ENCODE data around the gene VSIG8.

Gene VSIG8

GRCh38 chr1:159829273-159829634, 33.2 kb downstream of the VSIG8 start:
- DNase-seq (ENCODE audit: low spot score) = no peak

GRCh38 chr1:159828581-159829272, 33.7 kb downstream of the VSIG8 start:
- no peak for DNase-seq (ENCODE audit: low spot score)

DNA sequence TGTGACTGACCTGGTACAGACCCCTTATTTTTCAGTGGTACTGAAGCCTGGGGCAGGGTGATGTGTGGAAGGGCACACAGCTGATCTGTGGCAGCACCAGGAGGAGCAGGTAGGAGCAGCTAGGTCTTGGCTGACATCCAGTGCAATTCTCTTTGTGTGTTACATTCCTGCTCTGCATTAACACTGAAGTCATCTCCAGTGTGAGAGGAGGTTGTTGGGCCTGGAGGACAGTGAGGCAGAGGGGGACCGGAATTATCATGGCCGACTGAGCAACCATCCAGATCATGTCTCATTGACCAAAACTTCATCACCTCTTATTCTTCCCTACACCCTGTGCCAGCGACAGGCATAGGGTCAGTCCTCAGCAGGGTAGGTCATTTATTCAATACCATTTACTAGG, 34.3 kb downstream of the VSIG8 start:
- DNase-seq (ENCODE audit: low spot score) = no peak

GRCh38 chr1:159827549-159827948, 34.9 kb downstream of the VSIG8 start:
- DNase-seq (ENCODE audit: low spot score) = no peak

- DNase-seq (ENCODE audit: low spot score) = no peak
These were observed 35.4 kb downstream of the VSIG8 start for GRCh38 chr1:159827102-159827490.

GRCh38 chr1:159826441-159827101, 35.9 kb downstream of the VSIG8 start, which contains the start of gene SLAMF8:
TSS of gene SLAMF8 (plus strand) at chr1:159826873. CDS start at chr1:159826899, 26 bp downstream.
- DNase-seq (ENCODE audit: low spot score) = no peak

GRCh38 chr1:159825564-159825963, 36.9 kb downstream of the VSIG8 start:
- no peak for DNase-seq (ENCODE audit: low spot score)

GRCh38 chr1:159823406-159823805, 39.1 kb downstream of the VSIG8 start:
- no peak for DNase-seq (ENCODE audit: low spot score)

GRCh38 chr1:159821171-159821867, 41.1 kb downstream of the VSIG8 start:
- DNase-seq (ENCODE audit: low spot score) = no peak

GRCh38 chr1:159817276-159818041, 45.0 kb downstream of the VSIG8 start:
- DNase-seq (ENCODE audit: low spot score) = no peak

- no peak for DNase-seq (ENCODE audit: low spot score)
These were observed 46.5 kb downstream of the VSIG8 start for GRCh38 chr1:159815926-159816325.

DNA sequence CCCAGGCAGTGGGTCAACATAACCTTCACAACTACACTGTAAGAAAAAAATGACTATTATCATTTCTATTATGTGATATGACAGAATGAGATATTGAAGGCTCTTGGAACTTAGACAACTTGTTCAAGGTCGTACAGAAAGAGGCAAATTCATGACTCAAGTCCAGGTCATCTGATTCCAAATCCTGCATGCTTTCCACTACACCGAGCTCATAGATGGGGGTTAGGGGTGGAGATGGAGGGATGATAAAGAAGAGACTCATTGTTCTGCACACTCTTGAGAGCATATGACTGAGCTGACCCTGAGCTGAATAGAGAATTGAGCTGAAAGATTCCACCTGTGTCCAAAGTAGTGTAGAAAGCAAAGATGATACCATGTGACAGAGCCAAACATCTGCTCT, 57.5 kb downstream of the VSIG8 start:
- no peak for DNase-seq (ENCODE audit: low spot score)
